ENCODE measurements around the gene LRRC28.

Gene LRRC28

GRCh38 chr15:99250857-99251841 lies at the start of gene LRRC28:
Gene LRRC28 (plus strand): TSS chr15:99251481. CDS start chr15:99255958, 4,477 bp downstream.
- H3K4me3 ChIP-seq (ENCODE audit: low read depth, low read length) = peak within 1 kb of the TSS; percentile 71
- in situ Hi-C loops (cut with HindIII; ENCODE audit: low sequenced_read_pairs) = no loop called here
- TF ChIP-seq CTCF (IDR thresholded peaks at IDR 0.05; ENCODE audit: low read depth, low read length) = no peak
- DNase-seq (ENCODE audit: low read depth, low spot score) = peak; percentile 99

- no peak for DNase-seq (ENCODE audit: low read depth, low spot score)
- in situ Hi-C loops (cut with HindIII; ENCODE audit: low sequenced_read_pairs) = no loop called here
- no peak overlapping the region for H3K4me3 ChIP-seq (ENCODE audit: low read depth, low read length)
- no peak for TF ChIP-seq CTCF (IDR thresholded peaks at IDR 0.05; ENCODE audit: low read depth, low read length)
Measured at GRCh38 chr15:99202176-99202552, 49.1 kb upstream of the LRRC28 start.

- in situ Hi-C loops (cut with HindIII; ENCODE audit: low sequenced_read_pairs) = no loop called here
- TF ChIP-seq CTCF (IDR thresholded peaks at IDR 0.05; ENCODE audit: low read depth, low read length) = no peak
- no peak overlapping the region for H3K4me3 ChIP-seq (ENCODE audit: low read depth, low read length)
- no peak for DNase-seq (ENCODE audit: low read depth, low spot score)
Measured at GRCh38 chr15:99207672-99208071, 43.6 kb upstream of the LRRC28 start.

GRCh38 chr15:99209326-99209725 lies 42.0 kb upstream of the LRRC28 start:
- no peak for DNase-seq (ENCODE audit: low read depth, low spot score)
- in situ Hi-C loops (cut with HindIII; ENCODE audit: low sequenced_read_pairs) = no loop called here
- no peak overlapping the region for H3K4me3 ChIP-seq (ENCODE audit: low read depth, low read length)
- no peak for TF ChIP-seq CTCF (IDR thresholded peaks at IDR 0.05; ENCODE audit: low read depth, low read length)

- no peak for TF ChIP-seq CTCF (IDR thresholded peaks at IDR 0.05; ENCODE audit: low read depth, low read length)
- in situ Hi-C loops (cut with HindIII; ENCODE audit: low sequenced_read_pairs) = no loop called here
- DNase-seq (ENCODE audit: low read depth, low spot score) = no peak
- no peak overlapping the region for H3K4me3 ChIP-seq (ENCODE audit: low read depth, low read length)
Measured at GRCh38 chr15:99210334-99210733, 40.9 kb upstream of the LRRC28 start.

- in situ Hi-C loops (cut with HindIII; ENCODE audit: low sequenced_read_pairs) = no loop called here
- TF ChIP-seq CTCF (IDR thresholded peaks at IDR 0.05; ENCODE audit: low read depth, low read length) = no peak
- DNase-seq (ENCODE audit: low read depth, low spot score) = no peak
- no peak overlapping the region for H3K4me3 ChIP-seq (ENCODE audit: low read depth, low read length)
Measured at GRCh38 chr15:99211926-99212325, 39.4 kb upstream of the LRRC28 start.
